MCF 10A (cell line): Measurements from ENCODE around the gene OTX2. TPM values are rescaled to one million over a fixed set of nuclear protein-coding genes. Genes with fewer than 3 reads are reported as not detected.

Experiments
- BruUV-seq: library from RNA; stranded (reverse); fragments of 400-500 nt; replicated peaks from 2 replicates; lab custom pipeline; 2021; lab: Mats Ljungman, UMichigan
- CTCF ChIA-PET: fragments of 300-600 bp; sonication (Branson Sonifier 250); formaldehyde crosslinking; extraction: SDS; loops from one replicate; lab custom pipeline; 2021; ENCODE audit warnings: antibody characterized with exemption, inconsistent platforms; lab: Yijun Ruan, JAX
- POLR2A ChIA-PET: fragments of 300-600, 350-650 bp; sonication (Branson Sonifier 250); formaldehyde crosslinking; extraction: SDS; loops from one replicate; lab custom pipeline; 2020; ENCODE audit warnings: antibody characterized with exemption, inconsistent platforms; lab: Yijun Ruan, JAX
- DNase-seq: peaks from one replicate; pipeline ENCODE4 v3.0.0-alpha.2; 2018; ENCODE audit not compliant: unreplicated experiment
- H3K27ac Mint-ChIP-seq: one replicate; pipeline ENCODE4 v1.8.0; 2022; ENCODE audit warnings: mild to moderate bottlenecking, low read depth, mixed read lengths; ENCODE audit not compliant: unreplicated experiment
- H3K27me3 Mint-ChIP-seq: one replicate; pipeline ENCODE4 v1.8.0; 2022; ENCODE audit warnings: mixed read lengths; ENCODE audit not compliant: insufficient read depth, unreplicated experiment
- H3K36me3 Mint-ChIP-seq: one replicate; pipeline ENCODE4 v1.8.0; 2022; ENCODE audit warnings: mild to moderate bottlenecking, moderate library complexity, mixed read lengths; ENCODE audit not compliant: insufficient read depth, unreplicated experiment
- H3K4me1 Mint-ChIP-seq: one replicate; pipeline ENCODE4 v1.8.0; 2022; ENCODE audit warnings: mixed read lengths; ENCODE audit not compliant: insufficient read depth, unreplicated experiment
- H3K4me3 Mint-ChIP-seq: one replicate; pipeline ENCODE4 v1.8.0; 2022; ENCODE audit warnings: mild to moderate bottlenecking, moderate library complexity, mixed read lengths; ENCODE audit not compliant: unreplicated experiment
- H3K9me3 Mint-ChIP-seq: one replicate; pipeline ENCODE4 v1.8.0; 2022; ENCODE audit warnings: mixed read lengths; ENCODE audit not compliant: unreplicated experiment
- intact Hi-C: fragments of 100-400 bp; cut with micrococcal nuclease; formaldehyde crosslinking; loops from 2 replicates; pipeline ENCODE4 v1.14.1; 2022
- total RNA-seq: library from RNA; stranded (reverse); gene quantifications from 2 replicates; pipeline ENCODE4 v1.2.3, GENCODE V29; 2022
- TF ChIP-seq, protein P1 (sequence below): fragments of 200-600 bp; IDR thresholded peaks from one replicate; pipeline ENCODE4 v1.8.0; 2022; ENCODE audit warnings: antibody characterized with exemption, mild to moderate bottlenecking; ENCODE audit not compliant: unreplicated experiment

Gene OTX2
- total RNA-seq, 1 experiment from 2014 or later = not detected

DNA sequence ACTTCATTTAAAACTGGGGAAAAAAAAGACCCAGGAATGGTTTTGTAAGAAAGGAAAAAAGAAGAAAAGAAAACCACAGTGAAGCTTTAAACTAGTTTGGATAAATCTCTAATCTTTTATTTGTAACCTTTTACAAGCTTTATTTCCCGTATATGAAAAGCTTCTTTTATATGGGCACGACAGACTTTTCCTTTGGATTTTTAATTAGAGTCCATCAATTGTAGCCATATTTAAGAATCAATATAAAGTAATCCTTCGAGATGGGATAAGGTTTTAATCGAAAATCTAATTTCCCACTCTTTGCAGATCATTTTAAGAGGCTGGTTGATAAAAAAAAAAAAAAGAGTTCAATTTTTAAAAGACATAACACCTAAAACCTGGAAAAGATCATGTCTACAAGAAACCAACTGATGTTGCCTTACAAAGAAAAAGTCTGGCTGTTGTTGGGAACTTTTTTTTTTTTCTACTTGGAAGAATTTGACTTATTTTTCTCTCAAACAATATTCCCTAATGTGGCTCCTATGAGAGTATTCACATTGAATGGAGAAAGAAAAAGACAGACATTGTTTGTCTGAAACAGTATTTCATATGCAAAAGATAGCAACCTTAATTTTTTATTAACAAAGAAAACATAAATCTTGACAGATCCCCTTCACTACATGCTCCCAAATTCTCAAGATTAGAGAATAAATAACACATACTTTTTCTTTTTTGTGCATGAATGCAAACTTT lies 4.9 kb upstream of the OTX2 start:
- no peak for DNase-seq
- H3K4me1 Mint-ChIP-seq = no peaks in the 10 kb centered on the region
- ChIA-PET POLR2A (no interaction called here), CTCF (interaction anchor here (0.7 to 0.8 kb wide), 2 partner anchors 43 to 137 kb away, joined by 3 to 4 read pairs; no protein-coding TSS in a partner anchor)
- no peaks in the 10 kb centered on the region for H3K9me3 Mint-ChIP-seq
- no peak overlapping the region for H3K27ac Mint-ChIP-seq
- BruUV-seq = no TSS peak
- TF ChIP-seq, protein P1, sequence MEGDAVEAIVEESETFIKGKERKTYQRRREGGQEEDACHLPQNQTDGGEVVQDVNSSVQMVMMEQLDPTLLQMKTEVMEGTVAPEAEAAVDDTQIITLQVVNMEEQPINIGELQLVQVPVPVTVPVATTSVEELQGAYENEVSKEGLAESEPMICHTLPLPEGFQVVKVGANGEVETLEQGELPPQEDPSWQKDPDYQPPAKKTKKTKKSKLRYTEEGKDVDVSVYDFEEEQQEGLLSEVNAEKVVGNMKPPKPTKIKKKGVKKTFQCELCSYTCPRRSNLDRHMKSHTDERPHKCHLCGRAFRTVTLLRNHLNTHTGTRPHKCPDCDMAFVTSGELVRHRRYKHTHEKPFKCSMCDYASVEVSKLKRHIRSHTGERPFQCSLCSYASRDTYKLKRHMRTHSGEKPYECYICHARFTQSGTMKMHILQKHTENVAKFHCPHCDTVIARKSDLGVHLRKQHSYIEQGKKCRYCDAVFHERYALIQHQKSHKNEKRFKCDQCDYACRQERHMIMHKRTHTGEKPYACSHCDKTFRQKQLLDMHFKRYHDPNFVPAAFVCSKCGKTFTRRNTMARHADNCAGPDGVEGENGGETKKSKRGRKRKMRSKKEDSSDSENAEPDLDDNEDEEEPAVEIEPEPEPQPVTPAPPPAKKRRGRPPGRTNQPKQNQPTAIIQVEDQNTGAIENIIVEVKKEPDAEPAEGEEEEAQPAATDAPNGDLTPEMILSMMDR = no peak
- no peaks in the 10 kb centered on the region for H3K36me3 Mint-ChIP-seq
- H3K27me3 Mint-ChIP-seq = peaks cover 98% of the 10 kb centered on the region
- intact Hi-C loops = no loop called here
- H3K4me3 Mint-ChIP-seq = no peak overlapping the region

DNA sequence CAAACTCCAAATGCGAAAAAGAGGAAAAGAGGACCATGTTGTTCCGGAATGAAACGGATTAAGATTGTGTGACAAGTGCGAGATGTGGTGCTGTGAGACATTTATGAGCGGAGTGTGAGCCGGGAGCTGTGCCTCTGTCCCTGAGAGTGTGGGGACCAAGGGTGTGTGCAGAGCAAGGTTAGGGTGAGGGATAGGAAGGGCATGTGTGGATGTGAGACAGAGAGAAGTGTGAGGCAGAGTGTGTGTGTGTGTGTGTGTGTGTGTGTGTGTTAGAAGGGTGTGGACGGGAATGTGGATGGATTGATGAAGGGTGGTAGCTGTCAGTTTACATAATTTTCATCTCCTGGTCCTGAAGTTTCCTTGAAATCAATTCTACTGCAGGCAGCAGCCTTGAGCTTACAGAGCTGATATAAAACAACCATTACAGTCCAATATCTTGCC lies 4.3 kb upstream of the OTX2 start:
- no TSS peak for BruUV-seq
- ChIA-PET POLR2A (no interaction called here), CTCF (interaction anchor here (0.7 to 0.8 kb wide), 3 partner anchors 43 to 143 kb away, joined by 3 to 4 read pairs (median 3); no protein-coding TSS in a partner anchor)
- H3K4me3 Mint-ChIP-seq = no peak overlapping the region
- intact Hi-C loops = no loop called here
- no peaks in the 10 kb centered on the region for H3K4me1 Mint-ChIP-seq
- TF ChIP-seq, protein P1 = no peak
- H3K36me3 Mint-ChIP-seq = no peaks in the 10 kb centered on the region
- DNase-seq = no peak
- no peak overlapping the region for H3K27ac Mint-ChIP-seq
- H3K9me3 Mint-ChIP-seq = peaks cover 5% of the 10 kb centered on the region
- H3K27me3 Mint-ChIP-seq = peaks cover 98% of the 10 kb centered on the region

DNA sequence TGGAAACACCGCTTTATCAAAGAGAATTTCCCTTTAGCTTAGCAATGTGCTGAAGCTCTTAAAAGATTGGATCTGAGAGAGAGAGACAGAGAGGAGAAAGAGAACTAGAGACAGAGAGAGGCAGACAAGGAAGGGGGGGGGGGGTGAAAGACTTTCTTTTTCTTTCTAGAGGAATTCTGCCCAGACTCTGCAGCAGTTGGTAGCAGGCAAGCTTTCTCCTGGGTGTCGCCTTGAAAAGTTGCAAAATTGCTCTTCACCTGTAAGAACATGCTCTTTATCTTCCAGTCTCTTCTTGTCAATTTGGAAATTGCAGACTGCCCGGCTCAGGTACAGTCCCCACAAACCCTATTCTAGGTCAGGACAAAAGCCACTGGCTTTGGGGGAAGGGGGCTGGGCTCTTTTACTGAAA lies 2.9 kb upstream of the OTX2 start:
- Mint-ChIP-seq H3K9me3 (peaks cover 6% of the 10 kb centered on the region), H3K27ac (no peak overlapping the region), H3K27me3 (peaks cover 88% of the 10 kb centered on the region), H3K4me1 (no peaks in the 10 kb centered on the region), H3K4me3 (no peak overlapping the region), H3K36me3 (no peaks in the 10 kb centered on the region)
- CTCF ChIA-PET = no interaction called here
- no peak for DNase-seq
- TF ChIP-seq, protein P1 = no peak
- intact Hi-C loops = no loop called here
- BruUV-seq = no TSS peak
- POLR2A ChIA-PET = interaction anchor here (1.1 kb wide), 1 partner anchor 10 kb away, joined by 4 read pairs; no protein-coding TSS in a partner anchor

DNA sequence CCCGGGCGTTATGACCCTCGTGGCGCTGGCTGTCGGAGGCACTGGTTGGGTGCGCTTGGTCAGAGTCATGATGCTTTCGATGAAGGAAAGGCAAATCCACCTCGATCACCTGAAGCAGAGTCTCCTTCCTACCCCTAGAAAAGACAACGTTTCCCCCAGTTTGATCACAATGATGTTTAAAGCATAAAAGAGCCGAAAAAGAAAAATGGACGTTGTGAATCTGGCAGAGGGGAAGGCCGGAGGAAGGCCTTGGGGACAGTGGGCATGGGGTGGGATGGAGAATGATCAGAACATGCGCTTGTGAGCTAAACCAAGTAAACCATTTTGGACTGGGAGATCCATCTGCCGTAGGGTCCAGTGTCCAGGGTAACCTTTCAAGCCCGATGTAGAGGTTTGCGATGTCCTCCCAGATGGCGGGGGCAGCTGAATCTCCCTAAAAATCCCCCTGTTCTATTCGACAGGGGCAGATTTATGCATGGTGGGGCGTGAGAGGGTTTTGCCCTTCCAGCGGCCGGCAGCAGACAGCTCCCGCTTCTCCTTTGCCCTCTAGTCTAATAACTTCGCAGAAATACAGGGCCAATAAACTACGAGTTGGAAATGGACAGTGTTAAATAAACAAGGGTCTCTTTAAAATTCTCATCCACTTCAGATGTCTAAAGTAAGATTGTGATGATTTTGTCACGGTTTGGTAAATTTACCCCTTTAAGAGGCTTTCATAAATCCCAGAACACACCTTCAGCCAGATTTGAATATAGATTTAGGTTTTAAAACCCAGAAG lies 2.3 kb upstream of the OTX2 start:
- ChIA-PET POLR2A (interaction anchor here (1.1 kb wide), 1 partner anchor 10 kb away, joined by 4 read pairs; no protein-coding TSS in a partner anchor), CTCF (no interaction called here)
- DNase-seq = no peak
- no peak overlapping the region for H3K27ac Mint-ChIP-seq
- intact Hi-C loops = no loop called here
- no peaks in the 10 kb centered on the region for H3K4me1 Mint-ChIP-seq
- peaks cover 88% of the 10 kb centered on the region for H3K27me3 Mint-ChIP-seq
- no TSS peak for BruUV-seq
- H3K9me3 Mint-ChIP-seq = peaks cover 6% of the 10 kb centered on the region
- TF ChIP-seq, protein P1 = no peak
- H3K4me3 Mint-ChIP-seq = no peak overlapping the region
- H3K36me3 Mint-ChIP-seq = no peaks in the 10 kb centered on the region
